ENCODE data around the gene TTN. TPM values are rescaled to one million over a fixed set of nuclear protein-coding genes. Genes with fewer than 3 reads are reported as not detected.

TTN gene
- total and polyA plus RNA-seq, 2 of the 4 experiments (the other 2 are of a cell fraction): 0.02 to 0.18 TPM

DNA sequence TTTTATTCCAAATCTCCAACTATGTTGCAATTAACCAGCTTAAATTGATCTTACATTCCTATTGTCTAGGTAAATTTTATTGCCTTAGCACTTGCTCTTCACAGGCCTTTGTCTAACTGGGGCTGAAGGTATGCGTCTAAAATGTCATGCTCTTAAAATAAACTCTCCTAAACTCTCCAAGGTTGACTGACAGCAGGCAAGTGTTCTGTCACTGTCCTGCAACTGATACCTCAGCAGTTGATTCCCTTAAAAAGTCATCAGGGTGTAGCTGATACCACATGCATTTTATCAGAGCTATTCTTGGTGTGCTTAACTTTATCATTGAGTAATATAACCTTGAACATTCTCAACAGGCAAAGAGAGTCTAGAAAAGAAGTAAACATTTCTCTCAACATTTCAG is 680 bp downstream of the TTN start:
- H3K18ac ChIP-seq (ENCODE audit: low read depth, low read length): no peak overlapping the region
- TF ChIP-seq MAZ (IDR thresholded peaks at IDR 0.05; ENCODE audit: borderline replicate concordance, low read depth, low read length): no peak
- TF ChIP-seq RFX5 (IDR thresholded peaks at IDR 0.05; ENCODE audit: low read depth, low read length): no peak
- TF ChIP-seq CEBPB (IDR thresholded peaks at IDR 0.05; ENCODE audit: low read depth, low read length): no peak
- no peak for TF ChIP-seq CHD1 (IDR thresholded peaks at IDR 0.05; ENCODE audit: low read depth, low read length)
- TF ChIP-seq RCOR1 (IDR thresholded peaks at IDR 0.05; ENCODE audit: insufficient replicate concordance, low read length): no peak
- TF ChIP-seq SMC3 (IDR thresholded peaks at IDR 0.05; ENCODE audit: low read depth, low read length): no peak
- no peak for TF ChIP-seq RAD21 (IDR thresholded peaks at IDR 0.05; ENCODE audit: low read length)
- TF ChIP-seq, protein P1, sequence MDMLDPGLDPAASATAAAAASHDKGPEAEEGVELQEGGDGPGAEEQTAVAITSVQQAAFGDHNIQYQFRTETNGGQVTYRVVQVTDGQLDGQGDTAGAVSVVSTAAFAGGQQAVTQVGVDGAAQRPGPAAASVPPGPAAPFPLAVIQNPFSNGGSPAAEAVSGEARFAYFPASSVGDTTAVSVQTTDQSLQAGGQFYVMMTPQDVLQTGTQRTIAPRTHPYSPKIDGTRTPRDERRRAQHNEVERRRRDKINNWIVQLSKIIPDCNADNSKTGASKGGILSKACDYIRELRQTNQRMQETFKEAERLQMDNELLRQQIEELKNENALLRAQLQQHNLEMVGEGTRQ (IDR thresholded peaks at IDR 0.05; ENCODE audit: low read depth, low read length): no peak
- TF ChIP-seq FOS (IDR thresholded peaks at IDR 0.05; ENCODE audit: low read depth, low read length): no peak
- TF ChIP-seq, protein P2, sequence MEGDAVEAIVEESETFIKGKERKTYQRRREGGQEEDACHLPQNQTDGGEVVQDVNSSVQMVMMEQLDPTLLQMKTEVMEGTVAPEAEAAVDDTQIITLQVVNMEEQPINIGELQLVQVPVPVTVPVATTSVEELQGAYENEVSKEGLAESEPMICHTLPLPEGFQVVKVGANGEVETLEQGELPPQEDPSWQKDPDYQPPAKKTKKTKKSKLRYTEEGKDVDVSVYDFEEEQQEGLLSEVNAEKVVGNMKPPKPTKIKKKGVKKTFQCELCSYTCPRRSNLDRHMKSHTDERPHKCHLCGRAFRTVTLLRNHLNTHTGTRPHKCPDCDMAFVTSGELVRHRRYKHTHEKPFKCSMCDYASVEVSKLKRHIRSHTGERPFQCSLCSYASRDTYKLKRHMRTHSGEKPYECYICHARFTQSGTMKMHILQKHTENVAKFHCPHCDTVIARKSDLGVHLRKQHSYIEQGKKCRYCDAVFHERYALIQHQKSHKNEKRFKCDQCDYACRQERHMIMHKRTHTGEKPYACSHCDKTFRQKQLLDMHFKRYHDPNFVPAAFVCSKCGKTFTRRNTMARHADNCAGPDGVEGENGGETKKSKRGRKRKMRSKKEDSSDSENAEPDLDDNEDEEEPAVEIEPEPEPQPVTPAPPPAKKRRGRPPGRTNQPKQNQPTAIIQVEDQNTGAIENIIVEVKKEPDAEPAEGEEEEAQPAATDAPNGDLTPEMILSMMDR (conservative IDR thresholded peaks at IDR 0.05; ENCODE audit: low read depth, low read length): no peak
- TF ChIP-seq, protein P3, sequence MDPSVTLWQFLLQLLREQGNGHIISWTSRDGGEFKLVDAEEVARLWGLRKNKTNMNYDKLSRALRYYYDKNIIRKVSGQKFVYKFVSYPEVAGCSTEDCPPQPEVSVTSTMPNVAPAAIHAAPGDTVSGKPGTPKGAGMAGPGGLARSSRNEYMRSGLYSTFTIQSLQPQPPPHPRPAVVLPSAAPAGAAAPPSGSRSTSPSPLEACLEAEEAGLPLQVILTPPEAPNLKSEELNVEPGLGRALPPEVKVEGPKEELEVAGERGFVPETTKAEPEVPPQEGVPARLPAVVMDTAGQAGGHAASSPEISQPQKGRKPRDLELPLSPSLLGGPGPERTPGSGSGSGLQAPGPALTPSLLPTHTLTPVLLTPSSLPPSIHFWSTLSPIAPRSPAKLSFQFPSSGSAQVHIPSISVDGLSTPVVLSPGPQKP (IDR thresholded peaks at IDR 0.05; ENCODE audit: borderline replicate concordance, low read depth, low read length): no peak
- no peak for TF ChIP-seq NFE2L2 (IDR thresholded peaks at IDR 0.05; ENCODE audit: low read depth, low read length)
- no peak for TF ChIP-seq BHLHE40 (IDR thresholded peaks at IDR 0.05; ENCODE audit: low read depth, low read length)
- no peak for TF ChIP-seq POLR2A (IDR thresholded peaks at IDR 0.05; ENCODE audit: low read depth, low read length)
- TF ChIP-seq MAFK (IDR thresholded peaks at IDR 0.05; ENCODE audit: low read depth, low read length): no peak
- TF ChIP-seq MXI1 (IDR thresholded peaks at IDR 0.05; ENCODE audit: borderline replicate concordance, low read depth, low read length): no peak
- H4K8ac ChIP-seq (ENCODE audit: low read depth in 2 of 2, low read length in 2 of 2): no peak overlapping the region
- in situ Hi-C loops (cut with MboI; ENCODE audit: low sequenced_read_pairs): no loop called here
- no peak overlapping the region for H2AFZ ChIP-seq (replicated peaks; ENCODE audit: low read length, poor library complexity)
- no peaks in the 10 kb centered on the region for H3K4me1 ChIP-seq (ENCODE audit: control insufficient read depth, insufficient read depth, low read length)
- H3K36me3 ChIP-seq (ENCODE audit: control insufficient read depth, insufficient read depth, low read length): no peaks in the 10 kb centered on the region
- no peak overlapping the region for H2BK15ac ChIP-seq (ENCODE audit: low read depth, low read length)
- no peaks in the 10 kb centered on the region for H4K20me1 ChIP-seq (ENCODE audit: insufficient read depth, low read length)
- ChIA-PET POLR2A (ENCODE audit: unreplicated experiment) (no interaction called here), CTCF (no interaction called here)
- WGBS, 2 experiments (ENCODE audit: extremely low coverage in 2 of 2, insufficient read length in 1 of 2): no CpG with 5 or more reads among the region's 1 CpG
- no peak overlapping the region for H2AK9ac ChIP-seq (replicated peaks; ENCODE audit: low read depth, low read length, poor library complexity)
- no peak overlapping the region for H3K4me2 ChIP-seq (ENCODE audit: low read depth, low read length)
- H3K23ac ChIP-seq (ENCODE audit: low read depth, low read length): no peak overlapping the region
- H2AK5ac ChIP-seq (ENCODE audit: low read depth, low read length): no peak overlapping the region
- no peak overlapping the region for H2BK120ac ChIP-seq (ENCODE audit: low read depth, low read length)
- intact Hi-C loops (cut with micrococcal nuclease): no loop called here
- H3K79me1 ChIP-seq (ENCODE audit: low read depth in 1 of 2, low read length in 2 of 2): no peaks in the 10 kb centered on the region
- no peak overlapping the region for H2BK5ac ChIP-seq (ENCODE audit: low read depth, low read length, poor library complexity, severe bottlenecking)
- H4K91ac ChIP-seq (ENCODE audit: insufficient read depth, low read depth, low read length): no peak overlapping the region
- no peaks in the 10 kb centered on the region for H3K9me1 ChIP-seq (ENCODE audit: insufficient read depth, low read length)
- H3K9me3 ChIP-seq (ENCODE audit: control insufficient read depth, insufficient read depth, low read length): no peaks in the 10 kb centered on the region
- ATAC-seq (ENCODE audit: low read depth): no peak
- no peak overlapping the region; the same call in 1 of the 2 replicates for H3K56ac ChIP-seq (ENCODE audit: extremely low read depth, insufficient read depth, low read length)
- H3K4ac ChIP-seq (ENCODE audit: low read depth, low read length): no peak overlapping the region
- no peak overlapping the region for H3K4me3 ChIP-seq (ENCODE audit: insufficient read depth, low read depth, low read length)
- no peak overlapping the region for H3K9ac ChIP-seq (ENCODE audit: low read depth, low read length)
- H4K5ac ChIP-seq (ENCODE audit: low read depth, low read length): no peak overlapping the region
- BruUV-seq (replicated peaks): no TSS peak
- H2BK20ac ChIP-seq (ENCODE audit: low read depth, low read length): no peak overlapping the region
- H3K14ac ChIP-seq (replicated peaks; ENCODE audit: low read depth, low read length): no peak overlapping the region
- DNase-seq: no peak
- H3K27ac ChIP-seq (ENCODE audit: insufficient read depth, low read length): no peak overlapping the region
- H3K27me3 ChIP-seq (ENCODE audit: control insufficient read depth, insufficient read depth, low read length): no peaks in the 10 kb centered on the region
- dilution Hi-C loops (cut with HindIII; ENCODE audit: low sequenced_read_pairs, unreplicated experiment): no loop called here

Measured in IMR-90 (cell line).